Stimulated activated naive CD8-positive, alpha-beta T cell treated with anti-CD3 and anti-CD28 coated beads, Interleukin-15, Interleukin-2, amounts not matched to agents 100 ng/mL and 50 ng/mL, for 24 hours (primary cell): ENCODE results near the gene PBX3.
A peak's percentile ranks its signal among the peaks of the same experiment; 100 is the strongest.
"Not testable (repeated sequence)": the region's sequence is repeated elsewhere in the genome, so short reads cannot be mapped to it uniquely, and the experiment has no call there.

ENCODE experiments used
- H3K27ac Mint-ChIP-seq: one replicate; pipeline ENCODE4 v1.8.0; 2021; ENCODE audit warnings: mild to moderate bottlenecking, mixed read lengths
- H3K27me3 Mint-ChIP-seq: one replicate; pipeline ENCODE4 v1.8.0; 2021; ENCODE audit warnings: mixed read lengths
- H3K36me3 Mint-ChIP-seq: one replicate; pipeline ENCODE4 v1.8.0; 2021; ENCODE audit warnings: low read depth, mixed read lengths
- H3K4me1 Mint-ChIP-seq: one replicate; pipeline ENCODE4 v1.8.0; 2021; ENCODE audit warnings: low read depth, mixed read lengths
- H3K4me3 Mint-ChIP-seq: one replicate; pipeline ENCODE4 v1.8.0; 2021; ENCODE audit warnings: mild to moderate bottlenecking, mixed read lengths
- H3K9me3 Mint-ChIP-seq: one replicate; pipeline ENCODE4 v1.8.0; 2021; ENCODE audit warnings: mixed read lengths

Gene PBX3

DNA sequence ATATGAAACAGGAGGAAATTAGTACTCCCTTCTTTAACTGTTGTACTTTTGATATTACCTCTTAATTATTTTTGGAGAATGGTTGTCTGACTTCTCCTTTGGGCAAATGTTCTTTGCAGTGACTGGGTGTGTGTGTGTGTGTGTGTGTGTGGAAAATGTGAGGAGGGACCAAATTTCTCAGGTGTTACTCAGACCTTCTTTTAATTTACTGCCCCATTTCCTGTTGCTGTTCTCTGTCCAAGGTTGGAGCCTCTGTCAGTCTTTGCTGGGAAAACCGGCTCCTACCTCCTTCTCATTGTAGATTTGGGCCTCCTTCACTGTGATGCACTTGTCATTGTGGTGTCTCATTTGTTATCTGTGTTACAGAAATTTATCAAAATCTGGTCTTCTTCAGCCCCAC lies 68.4 kb downstream of the PBX3 start:
- H3K36me3 Mint-ChIP-seq: no peaks in the 10 kb centered on the region

GRCh38 chr9:125816321-125816720 lies 69.1 kb downstream of the PBX3 start:
- H3K36me3 Mint-ChIP-seq: no peaks in the 10 kb centered on the region
- H3K4me1 Mint-ChIP-seq: peaks cover 12% of the 10 kb centered on the region
- no peaks in the 10 kb centered on the region for H3K9me3 Mint-ChIP-seq
- H3K27me3 Mint-ChIP-seq: no peaks in the 10 kb centered on the region
- no peak overlapping the region for H3K27ac Mint-ChIP-seq
- H3K4me3 Mint-ChIP-seq: no peak overlapping the region

More for the DNA sequence above, 68.4 kb downstream of the PBX3 start:
- Mint-ChIP-seq H3K4me3 (no peak overlapping the region), H3K4me1 (peaks cover 8% of the 10 kb centered on the region), H3K27me3 (no peaks in the 10 kb centered on the region), H3K27ac (no peak overlapping the region), H3K9me3 (no peaks in the 10 kb centered on the region)

GRCh38 chr9:125820100-125820804 lies 73.1 kb downstream of the PBX3 start:
- H3K9me3 Mint-ChIP-seq: no peaks in the 10 kb centered on the region
- peaks cover 33% of the 10 kb centered on the region for H3K4me1 Mint-ChIP-seq
- H3K36me3 Mint-ChIP-seq: no peaks in the 10 kb centered on the region
- no peak overlapping the region for H3K4me3 Mint-ChIP-seq
- no peaks in the 10 kb centered on the region for H3K27me3 Mint-ChIP-seq
- H3K27ac Mint-ChIP-seq: no peak overlapping the region

- Mint-ChIP-seq H3K27ac (no peak overlapping the region), H3K9me3 (no peaks in the 10 kb centered on the region), H3K27me3 (no peaks in the 10 kb centered on the region), H3K4me3 (no peak overlapping the region), H3K36me3 (no peaks in the 10 kb centered on the region), H3K4me1 (peaks cover 39% of the 10 kb centered on the region)
These were observed 73.9 kb downstream of the PBX3 start for GRCh38 chr9:125821078-125821477.

DNA sequence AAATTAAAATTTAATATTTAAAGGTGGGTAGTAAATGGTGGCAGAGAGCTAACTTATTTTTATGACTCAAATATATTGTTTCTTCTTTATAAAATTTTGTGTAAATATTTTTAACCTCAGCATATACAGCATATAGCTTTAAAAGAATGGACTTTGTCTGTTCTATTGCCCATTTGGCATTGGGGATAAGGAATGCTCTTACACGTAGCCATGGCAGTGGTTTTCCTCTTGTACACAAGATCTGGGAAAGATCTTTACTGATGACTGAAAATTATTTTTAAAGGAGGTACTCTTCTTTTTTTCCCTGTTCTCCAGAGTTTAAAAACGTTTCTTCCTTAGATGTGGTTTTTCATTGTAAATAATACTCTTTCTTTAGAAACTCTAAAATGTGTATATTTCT lies 75.0 kb downstream of the PBX3 start:
- no peaks in the 10 kb centered on the region for H3K27me3 Mint-ChIP-seq
- H3K4me3 Mint-ChIP-seq: no peak overlapping the region
- H3K4me1 Mint-ChIP-seq: peaks cover 39% of the 10 kb centered on the region
- no peaks in the 10 kb centered on the region for H3K36me3 Mint-ChIP-seq
- no peaks in the 10 kb centered on the region for H3K9me3 Mint-ChIP-seq
- H3K27ac Mint-ChIP-seq: no peak overlapping the region

DNA sequence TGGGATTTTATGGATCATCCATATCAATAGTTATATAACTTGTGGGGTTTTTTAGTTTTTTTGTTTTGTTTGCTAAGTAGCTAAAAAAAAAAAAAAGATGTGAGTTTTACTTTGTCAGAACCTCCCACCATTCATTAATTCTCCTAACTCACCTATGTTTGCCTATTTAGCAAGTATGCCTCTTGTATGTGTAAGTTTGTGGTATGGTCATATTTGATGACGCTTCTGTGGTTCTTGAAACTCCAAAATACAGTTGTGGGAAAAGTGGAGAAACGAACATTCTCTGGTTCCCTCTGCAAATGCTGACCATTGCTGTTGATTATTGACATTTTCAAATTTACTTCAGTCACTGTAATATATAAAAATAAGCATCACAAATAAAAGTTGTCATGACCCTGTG lies 75.7 kb downstream of the PBX3 start:
- Mint-ChIP-seq H3K4me1 (peaks cover 39% of the 10 kb centered on the region), H3K27ac (no peak overlapping the region), H3K27me3 (no peaks in the 10 kb centered on the region)

GRCh38 chr9:125823874-125824406 lies 76.8 kb downstream of the PBX3 start:
- H3K36me3 Mint-ChIP-seq, H3K9me3 Mint-ChIP-seq, H3K27me3 Mint-ChIP-seq: not testable (repeated sequence)
- Mint-ChIP-seq H3K4me3 (peak overlapping the region; percentile 78), H3K4me1 (peaks cover 45% of the 10 kb centered on the region), H3K27ac (peak overlapping the region; percentile 56)

More for the DNA sequence above, 75.7 kb downstream of the PBX3 start:
- H3K9me3 Mint-ChIP-seq: no peaks in the 10 kb centered on the region
- H3K4me3 Mint-ChIP-seq: no peak overlapping the region
- no peaks in the 10 kb centered on the region for H3K36me3 Mint-ChIP-seq

GRCh38 chr9:125825762-125826161 lies 78.6 kb downstream of the PBX3 start:
- peaks cover 46% of the 10 kb centered on the region for H3K4me1 Mint-ChIP-seq
- no peaks in the 10 kb centered on the region for H3K27me3 Mint-ChIP-seq
- H3K4me3 Mint-ChIP-seq: no peak overlapping the region
- no peaks in the 10 kb centered on the region for H3K36me3 Mint-ChIP-seq
- H3K9me3 Mint-ChIP-seq: no peaks in the 10 kb centered on the region
- no peak overlapping the region for H3K27ac Mint-ChIP-seq

DNA sequence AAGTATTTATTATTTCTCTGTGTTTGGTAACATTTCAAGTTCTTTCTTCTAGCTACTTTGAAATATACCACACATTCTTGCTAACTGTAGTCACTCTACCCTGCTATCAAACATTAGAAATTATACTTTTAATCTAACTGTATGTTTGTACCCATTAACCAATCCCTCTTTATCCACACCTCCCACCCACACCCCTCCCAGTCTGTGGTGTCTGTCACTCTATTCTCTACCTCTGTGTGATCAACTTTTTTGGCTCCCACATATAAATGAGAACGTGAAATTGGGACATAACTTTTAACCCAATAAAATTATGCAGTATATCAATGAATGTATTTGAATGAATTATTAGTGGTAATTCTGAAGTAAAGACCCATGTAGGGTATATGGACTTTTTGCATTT lies 79.7 kb downstream of the PBX3 start:
- H3K9me3 Mint-ChIP-seq: no peaks in the 10 kb centered on the region
- peaks cover 44% of the 10 kb centered on the region for H3K4me1 Mint-ChIP-seq
- H3K4me3 Mint-ChIP-seq: no peak overlapping the region
- no peaks in the 10 kb centered on the region for H3K27me3 Mint-ChIP-seq
- H3K27ac Mint-ChIP-seq: no peak overlapping the region
- H3K36me3 Mint-ChIP-seq: no peaks in the 10 kb centered on the region

- Mint-ChIP-seq H3K27ac (peak overlapping the region; percentile 81), H3K4me1 (peaks cover 28% of the 10 kb centered on the region), H3K27me3 (no peaks in the 10 kb centered on the region), H3K9me3 (no peaks in the 10 kb centered on the region), H3K36me3 (no peaks in the 10 kb centered on the region), H3K4me3 (peak overlapping the region; percentile 84)
These were observed 82.6 kb downstream of the PBX3 start for GRCh38 chr9:125829743-125830142.

DNA sequence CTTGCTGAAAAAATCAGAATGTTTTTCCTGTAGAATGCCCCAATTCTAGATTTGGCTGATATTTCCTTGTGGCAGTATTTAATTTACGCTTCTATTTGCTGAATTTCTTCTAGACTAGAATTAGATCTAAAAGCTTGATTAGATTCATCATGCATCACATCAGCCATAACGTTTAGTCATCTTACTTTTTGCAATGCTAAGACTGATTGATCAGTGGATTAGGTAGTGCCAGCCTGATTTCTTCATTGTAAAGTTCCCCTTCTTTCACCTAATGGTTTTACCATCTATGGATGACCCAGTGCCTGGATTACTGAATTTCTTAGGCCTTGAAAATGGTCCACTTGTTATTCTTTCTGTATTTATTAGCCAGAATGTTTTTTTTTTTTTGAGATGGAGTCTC lies 83.9 kb downstream of the PBX3 start:
- H3K27me3 Mint-ChIP-seq: no peaks in the 10 kb centered on the region
- no peaks in the 10 kb centered on the region for H3K9me3 Mint-ChIP-seq
- peak overlapping the region; percentile 56 for H3K4me3 Mint-ChIP-seq
- no peaks in the 10 kb centered on the region for H3K36me3 Mint-ChIP-seq
- peak overlapping the region; percentile 63 for H3K27ac Mint-ChIP-seq
- peaks cover 22% of the 10 kb centered on the region for H3K4me1 Mint-ChIP-seq

- H3K4me1 Mint-ChIP-seq: peaks cover 22% of the 10 kb centered on the region
- H3K9me3 Mint-ChIP-seq: no peaks in the 10 kb centered on the region
- no peak overlapping the region for H3K4me3 Mint-ChIP-seq
- H3K27me3 Mint-ChIP-seq: no peaks in the 10 kb centered on the region
- no peaks in the 10 kb centered on the region for H3K36me3 Mint-ChIP-seq
- H3K27ac Mint-ChIP-seq: no peak overlapping the region
These were observed 84.4 kb downstream of the PBX3 start for GRCh38 chr9:125831616-125832015.

DNA sequence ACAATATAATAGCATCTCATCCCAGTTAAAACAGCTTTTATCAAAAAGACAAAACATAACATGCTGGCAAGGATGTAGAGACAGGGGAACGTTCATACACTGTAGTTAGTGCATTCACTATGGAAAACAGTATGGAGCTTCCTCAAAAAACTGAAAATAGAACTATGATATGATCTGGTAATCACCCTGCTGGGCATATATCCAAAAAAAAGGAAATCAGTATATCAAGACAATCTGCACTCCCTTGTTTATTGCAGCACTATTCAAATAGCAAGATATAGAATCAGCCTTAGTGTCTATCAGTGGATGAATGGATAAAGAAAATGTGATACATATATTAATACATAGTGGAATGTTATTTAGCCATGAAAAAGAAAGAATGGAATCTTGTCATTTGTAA lies 88.5 kb downstream of the PBX3 start:
- no peaks in the 10 kb centered on the region for H3K9me3 Mint-ChIP-seq
- peaks cover 11% of the 10 kb centered on the region for H3K4me1 Mint-ChIP-seq
- H3K36me3 Mint-ChIP-seq: no peaks in the 10 kb centered on the region
- no peak overlapping the region for H3K27ac Mint-ChIP-seq
- no peak overlapping the region for H3K4me3 Mint-ChIP-seq
- H3K27me3 Mint-ChIP-seq: no peaks in the 10 kb centered on the region

DNA sequence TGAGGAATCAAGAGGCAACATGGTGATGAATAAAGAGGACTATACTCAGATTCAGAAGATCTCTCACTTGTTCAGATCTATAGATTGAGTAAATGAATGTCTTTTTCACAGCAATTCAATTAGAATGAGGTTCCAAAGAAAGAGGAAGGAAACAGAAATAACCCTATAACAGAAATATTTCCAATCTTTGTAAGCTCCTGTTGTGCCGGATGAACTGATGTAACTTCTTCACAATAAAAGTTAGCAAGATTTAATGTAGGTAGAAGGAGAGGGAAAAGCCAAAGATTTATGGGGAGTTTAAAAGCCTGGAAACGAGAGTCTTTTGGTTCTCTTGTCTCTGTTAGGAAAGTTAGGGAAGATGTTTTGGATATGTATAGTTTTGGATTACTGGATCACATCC lies 92.1 kb downstream of the PBX3 start:
- Mint-ChIP-seq H3K36me3 (peaks cover 4% of the 10 kb centered on the region), H3K4me1 (peaks cover 15% of the 10 kb centered on the region), H3K27ac (no peak overlapping the region), H3K9me3 (no peaks in the 10 kb centered on the region), H3K27me3 (no peaks in the 10 kb centered on the region), H3K4me3 (no peak overlapping the region)

DNA sequence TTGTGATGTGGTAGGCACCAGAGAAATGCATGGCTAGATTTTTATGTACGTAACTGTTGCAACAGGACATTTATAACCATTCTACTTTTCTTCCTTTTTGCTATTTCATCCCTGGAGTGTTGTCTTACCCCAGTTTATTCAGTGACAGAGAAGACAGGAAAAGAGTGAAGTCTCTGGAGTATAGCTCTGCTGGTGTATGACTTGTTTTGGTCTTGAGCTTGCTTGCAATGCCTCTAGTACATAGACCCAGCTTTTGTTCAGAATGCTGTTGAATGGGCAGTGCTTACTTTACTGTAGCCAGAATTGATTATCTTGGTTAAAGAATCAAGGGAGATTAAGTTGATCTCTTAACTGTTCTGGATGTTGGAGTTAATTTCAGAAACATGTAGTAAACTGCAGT lies 94.3 kb downstream of the PBX3 start:
- Mint-ChIP-seq H3K9me3 (no peaks in the 10 kb centered on the region), H3K27ac (no peak overlapping the region), H3K27me3 (no peaks in the 10 kb centered on the region), H3K4me3 (no peak overlapping the region), H3K36me3 (peaks cover 6% of the 10 kb centered on the region), H3K4me1 (peaks cover 15% of the 10 kb centered on the region)

- peaks cover 11% of the 10 kb centered on the region for H3K36me3 Mint-ChIP-seq
- H3K27me3 Mint-ChIP-seq: no peaks in the 10 kb centered on the region
- no peak overlapping the region for H3K4me3 Mint-ChIP-seq
- no peaks in the 10 kb centered on the region for H3K9me3 Mint-ChIP-seq
- peaks cover 15% of the 10 kb centered on the region for H3K4me1 Mint-ChIP-seq
- H3K27ac Mint-ChIP-seq: no peak overlapping the region
These were observed 95.1 kb downstream of the PBX3 start for GRCh38 chr9:125842242-125842641.
